ENCODE data around the gene ZNF729.

ZNF729 gene

GRCh38 chr19:22327321-22327720, 41.1 kb downstream of the ZNF729 start:
- Histone ChIP-seq H3K4me3 (IDR thresholded peaks at IDR 0.05; ENCODE audit: insufficient read depth, low read depth, low read length) (no peak overlapping the region), H3K4me2 (no peak overlapping the region), H3K4me1 (ENCODE audit: low read depth, poor library complexity, severe bottlenecking) (no peaks in the 10 kb centered on the region), H3K27me3 (ENCODE audit: insufficient read depth, low read depth) (no peaks in the 10 kb centered on the region), H3K79me2 (ENCODE audit: insufficient read depth, low read depth) (no peaks in the 10 kb centered on the region), H3K9ac (no peak overlapping the region), H3K27ac (no peak overlapping the region), H2AFZ (ENCODE audit: low read depth) (no peak overlapping the region), H3K36me3 (ENCODE audit: insufficient read depth) (no peaks in the 10 kb centered on the region), H4K20me1 (ENCODE audit: insufficient read depth) (no peaks in the 10 kb centered on the region)
- TF ChIP-seq, protein P1, sequence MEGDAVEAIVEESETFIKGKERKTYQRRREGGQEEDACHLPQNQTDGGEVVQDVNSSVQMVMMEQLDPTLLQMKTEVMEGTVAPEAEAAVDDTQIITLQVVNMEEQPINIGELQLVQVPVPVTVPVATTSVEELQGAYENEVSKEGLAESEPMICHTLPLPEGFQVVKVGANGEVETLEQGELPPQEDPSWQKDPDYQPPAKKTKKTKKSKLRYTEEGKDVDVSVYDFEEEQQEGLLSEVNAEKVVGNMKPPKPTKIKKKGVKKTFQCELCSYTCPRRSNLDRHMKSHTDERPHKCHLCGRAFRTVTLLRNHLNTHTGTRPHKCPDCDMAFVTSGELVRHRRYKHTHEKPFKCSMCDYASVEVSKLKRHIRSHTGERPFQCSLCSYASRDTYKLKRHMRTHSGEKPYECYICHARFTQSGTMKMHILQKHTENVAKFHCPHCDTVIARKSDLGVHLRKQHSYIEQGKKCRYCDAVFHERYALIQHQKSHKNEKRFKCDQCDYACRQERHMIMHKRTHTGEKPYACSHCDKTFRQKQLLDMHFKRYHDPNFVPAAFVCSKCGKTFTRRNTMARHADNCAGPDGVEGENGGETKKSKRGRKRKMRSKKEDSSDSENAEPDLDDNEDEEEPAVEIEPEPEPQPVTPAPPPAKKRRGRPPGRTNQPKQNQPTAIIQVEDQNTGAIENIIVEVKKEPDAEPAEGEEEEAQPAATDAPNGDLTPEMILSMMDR (conservative IDR thresholded peaks at IDR 0.05; ENCODE audit: low read depth, low read length) = no peak

- Histone ChIP-seq H3K27ac (no peak overlapping the region), H3K4me1 (ENCODE audit: low read depth, poor library complexity, severe bottlenecking) (no peaks in the 10 kb centered on the region), H3K4me2 (no peak overlapping the region), H3K36me3 (ENCODE audit: insufficient read depth) (no peaks in the 10 kb centered on the region), H3K9ac (no peak overlapping the region), H2AFZ (ENCODE audit: low read depth) (no peak overlapping the region), H3K4me3 (IDR thresholded peaks at IDR 0.05; ENCODE audit: insufficient read depth, low read depth, low read length) (no peak overlapping the region), H3K27me3 (ENCODE audit: insufficient read depth, low read depth) (no peaks in the 10 kb centered on the region), H4K20me1 (ENCODE audit: insufficient read depth) (no peaks in the 10 kb centered on the region), H3K79me2 (ENCODE audit: insufficient read depth, low read depth) (no peaks in the 10 kb centered on the region)
- TF ChIP-seq, protein P1 (conservative IDR thresholded peaks at IDR 0.05; ENCODE audit: low read depth, low read length) = no peak
Observed at GRCh38 chr19:22331521-22331920, 45.3 kb downstream of the ZNF729 start.

DNA sequence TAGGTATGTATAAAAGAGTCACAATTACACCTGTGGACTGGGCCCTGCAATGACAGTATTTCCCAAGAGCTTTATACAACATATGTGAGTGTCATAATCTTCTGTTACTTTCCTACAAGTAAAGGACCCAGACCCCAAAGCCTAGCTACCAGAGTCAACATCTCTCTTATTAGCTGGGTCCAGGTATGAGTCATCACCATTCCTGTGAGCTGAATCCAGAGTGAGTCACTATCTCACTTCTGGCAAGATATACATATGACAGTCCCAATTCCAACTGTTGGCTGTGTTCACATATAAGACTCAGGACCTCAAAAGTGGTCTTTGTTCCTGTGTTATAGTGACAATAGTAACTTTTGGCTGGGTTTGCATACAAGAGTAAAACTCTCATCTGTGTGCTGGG, 46.7 kb downstream of the ZNF729 start:
- H2AFZ ChIP-seq (ENCODE audit: low read depth) = no peak overlapping the region
- TF ChIP-seq, protein P1 (conservative IDR thresholded peaks at IDR 0.05; ENCODE audit: low read depth, low read length) = no peak

DNA sequence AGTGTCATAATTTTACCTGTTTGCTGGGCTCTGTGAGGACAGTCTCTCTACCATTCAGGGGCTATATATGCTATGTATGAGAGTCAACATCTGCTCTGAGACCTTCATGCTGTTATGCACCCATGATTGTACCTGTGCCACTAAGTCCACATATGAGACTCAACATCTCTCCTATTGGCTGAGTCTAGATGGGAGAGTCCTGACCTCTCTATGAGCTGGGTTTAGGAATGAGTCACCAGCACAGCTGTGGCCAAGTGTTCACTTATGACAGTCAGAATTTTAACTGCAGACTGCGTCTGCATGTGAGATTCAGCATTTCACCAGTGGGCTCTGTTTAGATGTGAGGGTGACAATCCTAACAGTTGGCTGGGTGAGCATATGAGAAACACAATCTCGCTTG, 49.5 kb downstream of the ZNF729 start:
- H3K4me3 ChIP-seq (IDR thresholded peaks at IDR 0.05; ENCODE audit: insufficient read depth, low read depth, low read length) = no peak overlapping the region
- H3K27ac ChIP-seq = no peak overlapping the region
- no peaks in the 10 kb centered on the region for H4K20me1 ChIP-seq (ENCODE audit: insufficient read depth)

More for the DNA sequence above, 46.7 kb downstream of the ZNF729 start:
- H3K9ac ChIP-seq = no peak overlapping the region
- H3K4me3 ChIP-seq (IDR thresholded peaks at IDR 0.05; ENCODE audit: insufficient read depth, low read depth, low read length) = no peak overlapping the region
- H4K20me1 ChIP-seq (ENCODE audit: insufficient read depth) = no peaks in the 10 kb centered on the region
- no peak overlapping the region for H3K4me2 ChIP-seq
- H3K79me2 ChIP-seq (ENCODE audit: insufficient read depth, low read depth) = no peaks in the 10 kb centered on the region
- H3K27me3 ChIP-seq (ENCODE audit: insufficient read depth, low read depth) = no peaks in the 10 kb centered on the region
- H3K4me1 ChIP-seq (ENCODE audit: low read depth, poor library complexity, severe bottlenecking) = no peaks in the 10 kb centered on the region
- no peak overlapping the region for H3K27ac ChIP-seq
- H3K36me3 ChIP-seq (ENCODE audit: insufficient read depth) = no peaks in the 10 kb centered on the region

More for the DNA sequence above, 49.5 kb downstream of the ZNF729 start:
- H3K4me1 ChIP-seq (ENCODE audit: low read depth, poor library complexity, severe bottlenecking) = no peaks in the 10 kb centered on the region
- TF ChIP-seq, protein P1 (conservative IDR thresholded peaks at IDR 0.05; ENCODE audit: low read depth, low read length) = no peak
- no peaks in the 10 kb centered on the region for H3K27me3 ChIP-seq (ENCODE audit: insufficient read depth, low read depth)
- H3K9ac ChIP-seq = no peak overlapping the region
- H3K36me3 ChIP-seq (ENCODE audit: insufficient read depth) = no peaks in the 10 kb centered on the region
- H3K79me2 ChIP-seq (ENCODE audit: insufficient read depth, low read depth) = no peaks in the 10 kb centered on the region
- H2AFZ ChIP-seq (ENCODE audit: low read depth) = no peak overlapping the region
- H3K4me2 ChIP-seq = no peak overlapping the region
